Left ventricle myocardium inferior (tissue), 1 donor: ENCODE results near the gene ELMO2. TPM values are rescaled to one million over a fixed set of nuclear protein-coding genes. Genes with fewer than 3 reads are reported as not detected.
"Not testable (repeated sequence)": the region's sequence is repeated elsewhere in the genome, so short reads cannot be mapped to it uniquely, and the experiment has no call there.

Source experiments
- DNase-seq: peaks from one replicate; pipeline ENCODE4 v3.0.0-alpha.2; 2020
- H3K27ac ChIP-seq: fragments of 200-600 bp; replicated peaks from 2 replicates; pipeline ENCODE4 v1.8.0; 2021
- H3K27me3 ChIP-seq: fragments of 200-600 bp; 2 replicates; pipeline ENCODE4 v1.8.0; 2021; ENCODE audit warnings: low read depth
- H3K36me3 ChIP-seq: fragments of 200-600 bp; 2 replicates; pipeline ENCODE4 v1.8.0; 2021
- H3K4me1 ChIP-seq: fragments of 200-600 bp; 2 replicates; pipeline ENCODE4 v1.8.0; 2021
- H3K4me3 ChIP-seq: fragments of 200-600 bp; 2 replicates; pipeline ENCODE4 v1.8.0; 2021; ENCODE audit warnings: mild to moderate bottlenecking, moderate library complexity
- H3K9me3 ChIP-seq: fragments of 200-600 bp; replicated peaks from 2 replicates; pipeline ENCODE4 v1.8.0; 2021
- intact Hi-C: fragments of 100-400 bp; cut with micrococcal nuclease; formaldehyde crosslinking; loops from one replicate; pipeline ENCODE4 v1.11.0; 2022
- total RNA-seq: library from RNA; stranded (reverse); fragmentation: NEBNext Ultra II Directional; extraction: Animal tissue kit (Norgen Biotek cat#: 25700); gene quantifications from one replicate; pipeline ENCODE4 v1.2.1, GENCODE V29; 2021
- TF ChIP-seq, protein P1 (sequence below): fragments of 200-600 bp; IDR thresholded peaks from 2 replicates; pipeline ENCODE4 v1.8.0; 2021; ENCODE audit warnings: antibody characterized with exemption, mild to moderate bottlenecking, borderline replicate concordance
- donor health status: DM: no; HTN: yes; CAD: no; lungs with severe emphysema.

The ELMO2 gene
- total RNA-seq, 1 donor from 2014 or later = 28.5 TPM

DNA sequence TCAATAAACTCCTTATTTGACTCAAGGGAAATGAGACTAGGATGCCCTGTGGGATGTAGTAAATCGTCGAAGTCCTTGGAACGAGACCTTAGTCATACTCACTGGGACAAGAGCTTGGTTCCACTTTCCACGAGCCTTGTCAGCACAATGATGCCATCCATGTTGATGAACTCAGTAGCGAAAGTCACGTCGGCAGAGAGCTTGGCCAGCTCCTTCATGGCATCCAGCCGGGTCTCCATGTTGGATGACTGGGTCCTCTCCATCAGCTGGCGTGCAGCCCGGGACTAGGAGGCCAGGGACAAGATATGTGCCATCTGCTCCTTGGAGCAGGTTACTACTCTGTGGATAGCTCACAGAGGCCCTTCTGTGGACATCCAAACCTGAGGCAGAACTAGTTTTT lies 17.5 kb downstream of the ELMO2 start:
- TF ChIP-seq, protein P1, sequence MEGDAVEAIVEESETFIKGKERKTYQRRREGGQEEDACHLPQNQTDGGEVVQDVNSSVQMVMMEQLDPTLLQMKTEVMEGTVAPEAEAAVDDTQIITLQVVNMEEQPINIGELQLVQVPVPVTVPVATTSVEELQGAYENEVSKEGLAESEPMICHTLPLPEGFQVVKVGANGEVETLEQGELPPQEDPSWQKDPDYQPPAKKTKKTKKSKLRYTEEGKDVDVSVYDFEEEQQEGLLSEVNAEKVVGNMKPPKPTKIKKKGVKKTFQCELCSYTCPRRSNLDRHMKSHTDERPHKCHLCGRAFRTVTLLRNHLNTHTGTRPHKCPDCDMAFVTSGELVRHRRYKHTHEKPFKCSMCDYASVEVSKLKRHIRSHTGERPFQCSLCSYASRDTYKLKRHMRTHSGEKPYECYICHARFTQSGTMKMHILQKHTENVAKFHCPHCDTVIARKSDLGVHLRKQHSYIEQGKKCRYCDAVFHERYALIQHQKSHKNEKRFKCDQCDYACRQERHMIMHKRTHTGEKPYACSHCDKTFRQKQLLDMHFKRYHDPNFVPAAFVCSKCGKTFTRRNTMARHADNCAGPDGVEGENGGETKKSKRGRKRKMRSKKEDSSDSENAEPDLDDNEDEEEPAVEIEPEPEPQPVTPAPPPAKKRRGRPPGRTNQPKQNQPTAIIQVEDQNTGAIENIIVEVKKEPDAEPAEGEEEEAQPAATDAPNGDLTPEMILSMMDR = no peak
- Histone ChIP-seq H3K4me1 (peaks cover 3% of the 10 kb centered on the region), H3K36me3 (peaks cover 100% of the 10 kb centered on the region), H3K9me3 (no peaks in the 10 kb centered on the region), H3K27me3 (no peaks in the 10 kb centered on the region), H3K4me3 (no peak overlapping the region), H3K27ac (no peak overlapping the region)
- intact Hi-C loops = no loop called here
- no peak for DNase-seq

DNA sequence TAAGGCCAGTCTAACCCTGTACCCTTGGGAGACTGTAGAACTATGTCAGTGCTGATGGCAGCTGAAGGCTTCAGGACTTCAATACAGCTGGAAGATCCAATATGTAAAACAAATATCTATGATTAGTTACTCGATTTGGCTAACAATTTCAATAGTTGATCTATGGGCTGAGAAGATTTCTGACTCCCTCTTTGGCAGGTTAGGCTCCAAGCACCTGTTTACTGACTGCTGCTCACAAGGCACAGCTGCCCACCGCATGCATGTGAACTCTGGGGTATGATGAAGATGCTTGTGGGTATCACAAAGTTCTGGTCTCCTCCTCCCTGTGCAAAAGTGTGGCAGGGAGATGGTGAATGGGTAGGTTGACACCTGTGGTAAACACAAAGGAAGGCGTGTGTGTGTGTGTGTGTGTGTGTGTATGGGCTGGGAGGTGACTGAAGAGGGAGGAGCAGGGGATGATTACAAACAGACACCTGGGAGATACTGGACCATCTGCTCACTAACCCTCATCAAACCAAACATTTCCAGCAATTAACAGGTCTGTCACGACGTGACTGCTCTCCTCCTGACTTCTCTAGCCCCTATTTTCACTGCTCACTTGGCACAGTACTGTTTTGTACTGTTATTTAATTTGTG lies 18.1 kb downstream of the ELMO2 start:
- no peak overlapping the region for H3K27ac ChIP-seq
- TF ChIP-seq, protein P1 = no peak
- H3K36me3 ChIP-seq = peaks cover 100% of the 10 kb centered on the region
- no peaks in the 10 kb centered on the region for H3K9me3 ChIP-seq
- no peaks in the 10 kb centered on the region for H3K27me3 ChIP-seq
- DNase-seq = no peak
- H3K4me1 ChIP-seq = no peaks in the 10 kb centered on the region
- H3K4me3 ChIP-seq = no peak overlapping the region
- intact Hi-C loops = no loop called here

DNA sequence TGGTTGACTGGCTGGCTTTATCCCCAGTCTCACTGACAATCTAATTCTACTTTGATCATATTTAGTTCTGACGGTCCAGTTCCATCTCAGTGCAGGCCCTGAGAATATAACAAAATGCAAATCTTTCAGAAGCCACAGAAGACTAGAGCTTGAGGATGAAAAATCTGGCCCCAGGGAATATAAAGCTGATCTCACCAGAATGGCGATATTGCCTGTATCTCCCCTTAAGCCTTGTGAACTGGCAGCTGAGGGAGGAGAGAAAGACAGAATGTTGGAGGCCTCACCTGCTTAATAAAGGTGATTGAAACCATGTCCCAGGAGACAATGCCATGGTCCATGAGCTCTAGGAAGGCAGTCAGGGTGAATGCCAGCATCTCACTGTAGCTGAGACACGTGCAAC lies 19.4 kb downstream of the ELMO2 start:
- DNase-seq, H3K27ac ChIP-seq, intact Hi-C loops, H3K4me3 ChIP-seq, H3K9me3 ChIP-seq, H3K4me1 ChIP-seq, H3K27me3 ChIP-seq: not testable (repeated sequence)
- peaks cover 100% of the 10 kb centered on the region for H3K36me3 ChIP-seq

DNA sequence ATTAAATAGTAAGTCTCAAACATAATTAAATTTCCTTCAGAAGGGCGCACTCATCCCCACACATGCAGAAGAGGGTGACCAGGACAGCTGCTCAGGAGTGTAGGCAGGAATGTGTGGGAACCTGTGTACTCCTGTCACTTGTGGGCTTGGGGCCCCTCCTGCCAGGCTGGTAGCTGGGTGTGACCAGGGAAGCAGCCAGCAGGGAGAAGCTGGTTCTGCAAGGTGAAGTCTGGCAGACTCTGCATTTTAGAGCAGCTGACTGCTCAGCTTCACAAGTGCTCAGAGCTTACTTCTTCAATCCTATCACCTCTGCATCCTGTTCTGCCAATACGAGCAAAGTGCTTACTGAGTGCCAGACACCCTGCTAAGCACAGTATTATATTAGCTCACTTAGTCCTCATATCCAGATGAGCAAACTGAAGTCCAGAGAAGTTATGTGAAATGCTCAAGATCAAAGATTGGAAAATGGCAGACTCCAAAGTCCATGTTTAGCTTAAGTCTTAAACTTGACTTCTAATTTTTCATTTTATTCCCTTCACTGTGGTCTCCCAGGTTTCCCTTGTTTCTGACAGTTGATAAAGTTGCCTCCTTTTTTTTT lies 27.9 kb downstream of the ELMO2 start:
- Histone ChIP-seq H3K4me3 (no peak overlapping the region), H3K4me1 (no peaks in the 10 kb centered on the region), H3K9me3 (no peaks in the 10 kb centered on the region), H3K36me3 (peaks cover 92% of the 10 kb centered on the region), H3K27me3 (no peaks in the 10 kb centered on the region), H3K27ac (no peak overlapping the region)
- intact Hi-C loops = no loop called here
- TF ChIP-seq, protein P1 = no peak
- no peak for DNase-seq

DNA sequence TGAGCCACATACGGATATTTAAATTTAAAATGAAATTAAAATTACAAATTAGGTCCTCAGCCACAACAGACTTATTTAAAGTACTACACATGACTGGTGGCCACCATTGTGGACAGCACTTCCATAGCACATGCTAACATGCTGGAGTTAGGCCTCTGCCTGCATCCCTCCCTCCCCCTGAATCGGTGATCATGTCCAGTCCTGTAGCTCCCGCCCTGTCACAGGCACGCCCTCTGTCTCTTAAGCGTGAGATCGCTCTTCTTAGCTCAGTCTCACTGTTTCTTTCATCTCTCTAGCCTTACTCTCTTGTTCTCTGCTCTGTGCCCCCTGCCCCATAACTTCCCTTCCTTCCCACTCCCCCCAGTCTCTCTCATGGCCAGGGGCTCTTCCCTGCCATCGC lies 28.9 kb downstream of the ELMO2 start:
- H3K4me1 ChIP-seq = no peaks in the 10 kb centered on the region
- DNase-seq = no peak
- H3K27ac ChIP-seq = no peak overlapping the region
- peaks cover 92% of the 10 kb centered on the region for H3K36me3 ChIP-seq
- intact Hi-C loops = no loop called here
- TF ChIP-seq, protein P1 = no peak
- H3K27me3 ChIP-seq = no peaks in the 10 kb centered on the region
- no peak overlapping the region for H3K4me3 ChIP-seq
- H3K9me3 ChIP-seq = no peaks in the 10 kb centered on the region

DNA sequence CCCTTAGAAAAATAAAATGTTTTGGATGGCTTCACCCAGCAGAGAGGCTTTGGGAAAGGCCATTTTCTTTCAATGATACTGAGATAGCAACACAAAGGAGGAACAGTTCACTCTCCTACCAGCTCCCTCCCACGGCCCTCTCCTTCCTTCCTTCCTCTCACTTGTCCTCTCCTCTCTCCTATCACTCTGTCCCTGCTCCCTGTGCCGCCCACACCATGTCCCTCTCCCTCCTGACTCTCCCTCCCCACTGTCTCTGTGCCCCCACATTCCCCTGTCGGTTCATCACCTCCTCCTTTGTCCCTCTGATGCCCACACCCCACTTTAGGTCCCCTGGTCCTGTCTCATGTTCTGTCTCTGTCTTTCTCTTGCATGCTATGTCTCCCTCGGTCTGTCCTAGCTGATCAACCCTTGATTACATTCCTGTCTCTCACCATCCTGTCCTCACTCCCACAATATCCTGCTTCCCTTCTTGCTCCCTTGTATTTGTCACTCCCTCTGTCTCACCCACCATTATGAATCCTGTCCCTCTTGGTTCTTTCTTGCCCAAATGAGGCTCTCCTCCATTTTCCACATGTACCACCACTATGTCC lies 30.1 kb downstream of the ELMO2 start:
- H3K9me3 ChIP-seq = no peaks in the 10 kb centered on the region
- TF ChIP-seq, protein P1 = no peak
- H3K27me3 ChIP-seq = no peaks in the 10 kb centered on the region
- intact Hi-C loops = no loop called here
- H3K4me3 ChIP-seq = no peak overlapping the region
- H3K27ac ChIP-seq = no peak overlapping the region
- DNase-seq = no peak
- no peaks in the 10 kb centered on the region for H3K4me1 ChIP-seq
- H3K36me3 ChIP-seq = peaks cover 92% of the 10 kb centered on the region
